Bronchial epithelial cell (primary cell): ENCODE measurements around the gene PCDHA1. TPM values are rescaled to one million over a fixed set of nuclear protein-coding genes. Genes with fewer than 3 reads are reported as not detected.
"Not testable (repeated sequence)": the region's sequence is repeated elsewhere in the genome, so short reads cannot be mapped to it uniquely, and the experiment has no call there.

Experiments used
- DNase-seq: peaks from one replicate; pipeline ENCODE4 v3.0.0-alpha.2; 2010; ENCODE audit warnings: low read depth
- FAIRE-seq: peaks from 2 replicates; lab custom pipeline; 2011; peaks lifted over from hg19 to GRCh38; lab: Jason Lieb, UNC
- H3K27me3 ChIP-seq: 2 replicates; pipeline ENCODE4 v1.5.1; 2011; ENCODE audit warnings: low read length; ENCODE audit not compliant: control insufficient read depth, insufficient read depth
- H3K36me3 ChIP-seq: 2 replicates; pipeline ENCODE4 v1.5.1; 2011; ENCODE audit warnings: low read length; ENCODE audit not compliant: control insufficient read depth, insufficient read depth
- H3K4me3 ChIP-seq: 2 replicates; pipeline ENCODE4 v1.5.1; 2011; ENCODE audit warnings: mild to moderate bottlenecking, low read depth, low read length, control low read depth
- total RNA-seq: library from RNA; depleted of rRNA; stranded (reverse); fragments of >200 nt; gene quantifications from 2 replicates; pipeline ENCODE4 v1.2.1, GENCODE V29; 2014
- TF ChIP-seq, protein P1 (sequence below): IDR thresholded peaks from 2 replicates; pipeline ENCODE4 v1.5.1; 2011; ENCODE audit warnings: mild to moderate bottlenecking, moderate library complexity, low read length, control low read depth, inconsistent platforms; ENCODE audit not compliant: insufficient read depth, severe bottlenecking

Gene PCDHA1
- total RNA-seq, 1 donor from 2014 or later, result under 0.01 TPM

DNA sequence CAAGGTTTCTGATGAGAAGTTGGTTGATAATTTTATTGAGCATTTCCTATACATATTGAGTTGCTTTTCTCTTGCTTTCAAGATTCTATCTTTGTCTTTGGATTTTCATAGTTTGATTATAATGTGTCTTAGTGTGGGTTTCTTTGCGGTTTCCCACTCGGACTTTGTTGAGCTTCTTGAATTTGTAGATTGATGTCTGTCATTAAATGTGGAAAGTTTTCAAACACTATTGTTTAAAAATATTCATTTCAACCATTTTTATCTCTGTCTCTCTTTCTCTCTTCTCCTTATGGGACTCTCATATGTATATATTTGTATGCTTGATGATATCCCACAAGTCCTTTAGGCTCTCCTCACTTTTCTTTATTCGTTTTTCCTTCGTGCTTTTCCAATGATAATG, 18.5 kb upstream of the PCDHA1 start:
- Histone ChIP-seq H3K36me3 (no peaks in the 10 kb centered on the region), H3K27me3 (no peaks in the 10 kb centered on the region), H3K4me3 (no peak overlapping the region)
- TF ChIP-seq, protein P1, sequence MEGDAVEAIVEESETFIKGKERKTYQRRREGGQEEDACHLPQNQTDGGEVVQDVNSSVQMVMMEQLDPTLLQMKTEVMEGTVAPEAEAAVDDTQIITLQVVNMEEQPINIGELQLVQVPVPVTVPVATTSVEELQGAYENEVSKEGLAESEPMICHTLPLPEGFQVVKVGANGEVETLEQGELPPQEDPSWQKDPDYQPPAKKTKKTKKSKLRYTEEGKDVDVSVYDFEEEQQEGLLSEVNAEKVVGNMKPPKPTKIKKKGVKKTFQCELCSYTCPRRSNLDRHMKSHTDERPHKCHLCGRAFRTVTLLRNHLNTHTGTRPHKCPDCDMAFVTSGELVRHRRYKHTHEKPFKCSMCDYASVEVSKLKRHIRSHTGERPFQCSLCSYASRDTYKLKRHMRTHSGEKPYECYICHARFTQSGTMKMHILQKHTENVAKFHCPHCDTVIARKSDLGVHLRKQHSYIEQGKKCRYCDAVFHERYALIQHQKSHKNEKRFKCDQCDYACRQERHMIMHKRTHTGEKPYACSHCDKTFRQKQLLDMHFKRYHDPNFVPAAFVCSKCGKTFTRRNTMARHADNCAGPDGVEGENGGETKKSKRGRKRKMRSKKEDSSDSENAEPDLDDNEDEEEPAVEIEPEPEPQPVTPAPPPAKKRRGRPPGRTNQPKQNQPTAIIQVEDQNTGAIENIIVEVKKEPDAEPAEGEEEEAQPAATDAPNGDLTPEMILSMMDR, result no peak
- FAIRE-seq, result no peak
- no peak for DNase-seq

- H3K36me3 ChIP-seq, result no peaks in the 10 kb centered on the region
- no peak overlapping the region for H3K4me3 ChIP-seq
- TF ChIP-seq, protein P1, result no peak
- DNase-seq, result no peak
- H3K27me3 ChIP-seq, result no peaks in the 10 kb centered on the region
- no peak for FAIRE-seq
These were observed 5.4 kb upstream of the PCDHA1 start for GRCh38 chr5:140780512-140780911.

- not testable (repeated sequence) for FAIRE-seq, H3K27me3 ChIP-seq, DNase-seq, H3K4me3 ChIP-seq, H3K36me3 ChIP-seq
These were observed 1.5 kb downstream of the PCDHA1 start for GRCh38 chr5:140787422-140787821.

DNA sequence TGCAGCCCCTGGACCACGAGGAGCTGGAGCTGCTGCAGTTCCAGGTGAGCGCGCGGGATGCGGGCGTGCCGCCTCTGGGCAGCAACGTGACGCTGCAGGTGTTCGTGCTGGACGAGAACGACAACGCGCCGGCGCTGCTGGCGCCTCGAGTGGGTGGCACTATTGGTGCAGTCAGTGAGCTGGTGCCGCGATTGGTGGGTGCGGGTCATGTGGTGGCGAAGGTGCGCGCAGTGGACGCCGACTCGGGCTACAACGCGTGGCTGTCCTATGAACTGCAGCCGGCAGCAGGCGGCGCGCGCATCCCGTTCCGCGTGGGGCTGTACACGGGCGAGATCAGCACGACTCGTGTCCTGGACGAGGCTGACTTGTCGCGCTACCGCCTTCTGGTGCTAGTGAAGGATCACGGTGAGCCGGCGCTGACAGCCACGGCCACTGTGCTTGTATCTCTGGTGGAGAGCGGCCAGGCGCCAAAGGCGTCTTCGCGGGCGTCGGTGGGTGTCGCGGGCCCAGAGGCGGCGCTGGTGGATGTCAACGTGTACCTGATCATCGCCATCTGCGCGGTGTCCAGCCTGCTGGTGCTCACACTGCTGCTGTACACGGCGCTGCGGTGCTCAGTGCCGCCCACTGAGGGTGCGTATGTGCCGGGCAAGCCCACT, 2.0 kb downstream of the PCDHA1 start:
- FAIRE-seq, H3K27me3 ChIP-seq, H3K36me3 ChIP-seq, H3K4me3 ChIP-seq, DNase-seq: not testable (repeated sequence)

GRCh38 chr5:140791089-140791488, 5.1 kb downstream of the PCDHA1 start:
- DNase-seq (no peak), FAIRE-seq (no peak)
- H3K36me3 ChIP-seq, result no peaks in the 10 kb centered on the region
- H3K27me3 ChIP-seq, result no peaks in the 10 kb centered on the region
- no peak overlapping the region for H3K4me3 ChIP-seq
- TF ChIP-seq, protein P1, result no peak

DNA sequence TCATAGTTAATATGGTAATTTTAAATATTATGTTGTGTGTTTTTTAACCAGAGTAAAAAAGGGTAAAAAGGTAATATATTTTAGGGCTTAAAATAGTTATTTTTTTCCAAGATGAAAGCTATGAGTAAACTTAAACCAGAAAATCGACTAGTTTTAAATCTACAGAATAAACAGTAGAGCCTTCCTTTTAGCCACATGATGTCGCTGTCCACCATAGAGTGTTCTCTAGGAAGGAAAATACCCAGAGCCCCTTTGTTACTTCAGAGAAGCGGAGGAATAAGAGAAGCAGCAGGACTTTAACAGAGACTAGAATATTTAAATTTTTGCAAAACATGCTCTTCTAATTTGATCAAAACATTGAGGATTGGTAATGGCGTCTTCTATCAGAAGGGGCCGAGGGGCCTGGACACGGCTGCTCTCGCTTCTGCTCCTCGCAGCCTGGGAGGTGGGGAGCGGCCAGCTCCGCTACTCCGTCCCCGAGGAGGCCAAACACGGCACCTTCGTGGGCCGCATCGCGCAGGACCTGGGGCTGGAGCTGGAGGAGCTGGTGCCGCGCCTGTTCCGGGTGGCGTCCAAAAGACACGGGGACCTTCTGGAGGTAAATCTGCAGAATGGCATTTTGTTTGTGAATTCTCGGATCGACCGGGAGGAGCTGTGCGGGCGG, 8.8 kb downstream of the PCDHA1 start, which contains the start of gene PCDHA2:
Gene PCDHA2, plus strand, starts transcription at position 258 of the 664 bp plus-strand sequence.
- no peak within 1 kb of the TSS for H3K4me3 ChIP-seq
- TF ChIP-seq, protein P1, result no peak
- H3K36me3 ChIP-seq, result no peaks in the 10 kb centered on the region
- FAIRE-seq (no peak), DNase-seq (no peak)
- no peaks in the 10 kb centered on the region for H3K27me3 ChIP-seq
